AG04450 (cell line): Measurements from ENCODE around the gene UBE2H. TPM values are rescaled to one million over a fixed set of nuclear protein-coding genes. Genes with fewer than 3 reads are reported as not detected.

Experiments
- CTCF ChIA-PET: fragments of 300-600, 350-600 bp; formaldehyde crosslinking; extraction: SDS; loops from one replicate; lab custom pipeline; 2022; ENCODE audit warnings: antibody characterized with exemption, inconsistent platforms; lab: Charles Lee
- POLR2A ChIA-PET: fragments of 350-600 bp; formaldehyde crosslinking; extraction: SDS; loops from one replicate; lab custom pipeline; 2021; ENCODE audit warnings: antibody characterized with exemption, inconsistent platforms; lab: Yijun Ruan, JAX
- DNase-seq: peaks from one replicate; pipeline ENCODE4 v3.0.0-alpha.2; 2011; ENCODE audit warnings: low read depth, low spot score
- H3K27ac ChIP-seq: one replicate; pipeline ENCODE4 v1.5.1; 2012; ENCODE audit warnings: low read depth, low read length, control low read depth
- H3K27me3 ChIP-seq: one replicate; pipeline ENCODE4 v1.6.0; 2012; ENCODE audit warnings: low read length; ENCODE audit not compliant: control insufficient read depth, insufficient read depth
- H3K4me3 ChIP-seq: 2 replicates; pipeline ENCODE4 v1.5.1; 2011; ENCODE audit warnings: mild to moderate bottlenecking, low read depth, low read length, control low read depth
- H3K9me3 ChIP-seq: 2 replicates; pipeline ENCODE4 v1.5.1; 2012; ENCODE audit warnings: low read length; ENCODE audit not compliant: control insufficient read depth, insufficient read depth
- CTCF ChIP-seq: IDR thresholded peaks from 2 replicates; pipeline ENCODE4 v1.5.1; 2011; ENCODE audit warnings: low read depth, low read length, control low read depth, inconsistent platforms
- polyA plus RNA-seq: library from polyadenylated mRNA; depleted of rRNA; stranded (reverse); fragments of >200 nt; gene quantifications from 2 replicates; pipeline ENCODE4 v1.2.3, GENCODE V29; 2011

Gene UBE2H
- polyA plus RNA-seq, 1 experiment = 180 TPM

GRCh38 chr7:129789652-129790051 lies 163.1 kb downstream of the UBE2H start:
- H3K27ac ChIP-seq = no peak overlapping the region
- H3K27me3 ChIP-seq = peaks cover 29% of the 10 kb centered on the region
- H3K9me3 ChIP-seq = no peaks in the 10 kb centered on the region; the same call in 1 of the 2 replicates
- ChIA-PET CTCF (no interaction called here), POLR2A (no interaction called here)
- H3K4me3 ChIP-seq = no peak overlapping the region
- no peak for TF ChIP-seq CTCF
- DNase-seq = no peak

GRCh38 chr7:129789000-129789399 lies 163.8 kb downstream of the UBE2H start:
- Histone ChIP-seq H3K4me3 (no peak overlapping the region), H3K9me3 (no peaks in the 10 kb centered on the region; the same call in 1 of the 2 replicates), H3K27me3 (peaks cover 35% of the 10 kb centered on the region), H3K27ac (no peak overlapping the region)
- CTCF ChIA-PET = interaction anchor here (0.6 kb wide), 1 partner anchor 211 kb away, joined by 6 read pairs; no protein-coding TSS in a partner anchor
- DNase-seq = no peak
- POLR2A ChIA-PET = no interaction called here
- TF ChIP-seq CTCF = no peak

DNA sequence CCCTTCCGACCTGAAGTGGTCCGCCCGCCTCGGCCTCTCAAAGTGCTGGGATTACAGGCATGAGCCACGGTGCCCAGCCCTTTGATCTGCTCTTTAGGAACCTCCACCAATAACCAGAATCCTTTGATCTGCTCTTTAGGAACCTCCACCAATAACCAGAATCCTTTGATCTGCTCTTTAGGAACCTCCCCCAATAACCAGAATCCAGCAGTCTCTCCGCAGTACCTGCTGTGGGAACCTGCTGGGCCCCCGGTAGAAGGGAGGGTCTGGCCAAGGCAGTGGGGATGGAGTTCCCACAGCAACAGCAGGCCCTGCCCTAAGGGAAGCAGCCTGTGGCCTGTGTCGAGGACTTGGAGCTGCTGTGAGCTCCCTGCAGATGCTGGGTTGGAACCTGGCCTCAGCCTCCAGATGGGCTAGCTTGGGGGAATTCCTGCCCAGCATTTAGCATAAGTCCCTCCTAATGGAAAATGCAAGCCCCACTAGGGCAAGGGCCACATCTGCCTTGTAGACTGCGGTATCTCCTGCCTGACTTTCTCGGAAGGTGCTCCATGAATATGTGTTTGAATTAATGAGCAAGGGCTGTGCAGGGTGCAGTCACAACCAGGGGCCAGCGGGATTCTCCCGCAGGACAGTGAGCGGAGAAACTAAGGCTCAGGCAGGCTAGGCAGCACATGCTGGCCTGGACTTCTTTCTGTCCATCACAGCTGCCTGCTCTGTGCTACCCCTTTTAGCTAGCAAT lies 165.8 kb downstream of the UBE2H start:
- H3K4me3 ChIP-seq = no peak overlapping the region
- H3K27ac ChIP-seq = no peak overlapping the region
- ChIA-PET POLR2A (interaction anchor here (0.6 kb wide), 1 partner anchor 165 kb away, joined by 5 read pairs; no protein-coding TSS in a partner anchor), CTCF (no interaction called here)
- peaks cover 55% of the 10 kb centered on the region for H3K27me3 ChIP-seq
- H3K9me3 ChIP-seq = peaks cover 11% of the 10 kb centered on the region; the same call in 1 of the 2 replicates
- no peak for TF ChIP-seq CTCF
- no peak for DNase-seq

- Histone ChIP-seq H3K9me3 (peaks cover 11% of the 10 kb centered on the region; the same call in 1 of the 2 replicates), H3K27me3 (peaks cover 66% of the 10 kb centered on the region), H3K27ac (no peak overlapping the region), H3K4me3 (no peak overlapping the region)
- TF ChIP-seq CTCF = no peak
- no peak for DNase-seq
- ChIA-PET POLR2A (no interaction called here), CTCF (no interaction called here)
These were observed 166.9 kb downstream of the UBE2H start for GRCh38 chr7:129785685-129786514.
